Lung (tissue), 12 donors: ENCODE measurements around the gene NKAIN2. TPM values are rescaled to one million over a fixed set of nuclear protein-coding genes. Genes with fewer than 3 reads are reported as not detected.

Experiments
- ATAC-seq: fragments of 200-7000 bp; cut with Tn5 transposase; one replicate; pipeline ENCODE4 v1.9.1; 2020; ENCODE audit warnings: moderate number of reproducible peaks; ENCODE audit not compliant: insufficient read depth, low FRiP score
- DNase-seq, 3 donors: peaks; one replicate each; pipeline ENCODE4 v3.0.0-alpha.2; 2013 to 2017
- H3K27ac ChIP-seq, 2 donors: one replicate each; pipeline ENCODE4 v1.5.1; 2013; ENCODE audit warnings: mild to moderate bottlenecking in 2 of 2, moderate library complexity in 2 of 2, control low read depth in 1 of 2, inconsistent platforms in 1 of 2, low read depth in 1 of 2, low read length in 1 of 2
- H3K27me3 ChIP-seq, 3 donors: one replicate each; pipeline ENCODE4 v1.5.1; 2013; ENCODE audit warnings: low read length in 2 of 3; ENCODE audit not compliant: control insufficient read depth in 3 of 3, insufficient read depth in 3 of 3
- H3K36me3 ChIP-seq, 4 donors: one replicate each; pipeline ENCODE4 v1.5.1; 2013; ENCODE audit warnings: low read length in 4 of 4, mild to moderate bottlenecking in 1 of 4, moderate library complexity in 1 of 4; ENCODE audit not compliant: control insufficient read depth in 4 of 4, insufficient read depth in 4 of 4
- H3K4me1 ChIP-seq, 5 donors: one replicate each; pipeline ENCODE4 v1.5.1; 2013; ENCODE audit warnings: low read length in 5 of 5, mild to moderate bottlenecking in 2 of 5, moderate library complexity in 1 of 5; ENCODE audit not compliant: control insufficient read depth in 5 of 5, insufficient read depth in 5 of 5
- H3K4me3 ChIP-seq: one replicate; pipeline ENCODE4 v1.5.1; 2013; ENCODE audit warnings: mild to moderate bottlenecking, control low read depth, moderate library complexity
- H3K9ac ChIP-seq, 2 donors: one replicate each; pipeline ENCODE4 v1.5.1; 2013; ENCODE audit warnings: low read length in 2 of 2, control low read depth in 1 of 2; ENCODE audit not compliant: insufficient read depth in 1 of 2
- H3K9me3 ChIP-seq, 4 donors: one replicate each; pipeline ENCODE4 v1.5.1; 2013; ENCODE audit warnings: low read length in 3 of 4, mild to moderate bottlenecking in 1 of 4, moderate library complexity in 1 of 4; ENCODE audit not compliant: control insufficient read depth in 4 of 4, insufficient read depth in 3 of 4
- WGBS, 2 donors: extraction: QIAGEN DNeasy Blood & Tissue Kit; methylation state at CpG; one replicate each; pipeline ENCODE4 v1.1.7; 2013; 5-methylcytosine and 5-hydroxymethylcytosine counted together
- polyA plus RNA-seq, 2 donors: library from polyadenylated mRNA; stranded (reverse); fragments of 200-250 nt; gene quantifications; one replicate each; pipeline ENCODE4 v1.2.1, GENCODE V29; 2013
- total RNA-seq, 2 donors: library from RNA; depleted of rRNA in 1 of 2; stranded (reverse); fragments of >200 nt in 1 of 2; gene quantifications; one replicate each; pipeline ENCODE4 v1.2.1, GENCODE V29; 2014 to 2021
- TF ChIP-seq, protein P1 (sequence below): IDR thresholded peaks from 2 replicates; pipeline ENCODE4 v1.5.1; 2012; ENCODE audit warnings: mild to moderate bottlenecking; ENCODE audit errors: control extremely low read depth, extremely low read depth
- donor health status: control.
- donor health status: control.
- donor health status: Bipolar disorder and iron deficiency.
- donor health status: healthy.
- donor health status: DM: yes; HTN: yes; CAD: no.

Gene NKAIN2
- total and polyA plus RNA-seq, 4 donors, result 0.01 to 4.4 TPM; not detected in 2

DNA sequence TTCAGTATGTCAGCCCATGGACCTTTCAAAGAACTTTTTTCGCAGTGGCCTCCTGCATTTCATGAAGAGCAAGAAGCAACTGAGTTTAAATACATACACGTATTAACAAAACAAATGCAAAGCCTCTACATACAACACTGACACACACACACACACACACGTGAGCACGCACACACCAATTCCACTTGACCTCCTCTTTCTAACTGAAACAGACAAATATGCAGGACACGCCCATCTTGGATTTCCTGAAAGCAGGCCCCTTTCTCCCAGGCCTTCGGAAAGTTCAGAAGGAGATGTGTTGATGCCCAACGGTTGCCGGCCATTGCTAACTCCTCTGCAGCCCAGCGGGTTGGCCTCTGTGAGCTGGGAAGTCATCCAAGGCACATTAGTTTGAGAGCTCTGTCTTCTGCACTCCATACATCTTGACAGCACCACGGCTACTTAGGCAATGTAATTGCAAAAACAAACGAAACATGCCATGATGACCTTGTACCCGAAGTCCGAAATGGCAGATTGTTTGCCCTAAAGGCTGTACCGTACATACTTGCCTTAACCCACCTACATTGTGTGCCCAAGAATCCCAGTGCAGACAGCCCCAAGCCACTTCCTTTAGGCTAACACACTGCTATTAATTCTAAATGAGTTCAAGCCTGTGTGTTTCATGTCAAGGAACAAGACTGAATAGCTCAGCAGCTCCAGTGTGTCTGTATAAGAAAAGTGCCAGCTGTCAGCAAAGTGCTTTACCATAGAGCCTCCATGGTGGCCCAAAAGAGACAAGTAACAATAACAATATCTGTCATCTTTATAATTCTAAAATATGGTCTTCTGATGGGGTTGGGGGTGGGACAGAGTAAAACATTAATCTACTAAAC is 1019.8 kb downstream of the NKAIN2 start:
- Histone ChIP-seq H3K27ac (no peak overlapping the region), H3K9ac (no peak overlapping the region), H3K36me3 (no peaks in the 10 kb centered on the region), H3K27me3 (no peaks in the 10 kb centered on the region), H3K4me1 (peaks cover 0 to 43% (median 5%) of the 10 kb centered on the region in 5 donors), H3K4me3 (no peak overlapping the region), H3K9me3 (peaks cover 0 to 4% (median 0%) of the 10 kb centered on the region in 4 donors)
- DNase-seq (peak; percentile 93 to 99 (median 98)), ATAC-seq (no peak)
- 60 to 75% methylated on average over 14 of the region's 14 CpGs for WGBS, 2 donors
- TF ChIP-seq, protein P1, sequence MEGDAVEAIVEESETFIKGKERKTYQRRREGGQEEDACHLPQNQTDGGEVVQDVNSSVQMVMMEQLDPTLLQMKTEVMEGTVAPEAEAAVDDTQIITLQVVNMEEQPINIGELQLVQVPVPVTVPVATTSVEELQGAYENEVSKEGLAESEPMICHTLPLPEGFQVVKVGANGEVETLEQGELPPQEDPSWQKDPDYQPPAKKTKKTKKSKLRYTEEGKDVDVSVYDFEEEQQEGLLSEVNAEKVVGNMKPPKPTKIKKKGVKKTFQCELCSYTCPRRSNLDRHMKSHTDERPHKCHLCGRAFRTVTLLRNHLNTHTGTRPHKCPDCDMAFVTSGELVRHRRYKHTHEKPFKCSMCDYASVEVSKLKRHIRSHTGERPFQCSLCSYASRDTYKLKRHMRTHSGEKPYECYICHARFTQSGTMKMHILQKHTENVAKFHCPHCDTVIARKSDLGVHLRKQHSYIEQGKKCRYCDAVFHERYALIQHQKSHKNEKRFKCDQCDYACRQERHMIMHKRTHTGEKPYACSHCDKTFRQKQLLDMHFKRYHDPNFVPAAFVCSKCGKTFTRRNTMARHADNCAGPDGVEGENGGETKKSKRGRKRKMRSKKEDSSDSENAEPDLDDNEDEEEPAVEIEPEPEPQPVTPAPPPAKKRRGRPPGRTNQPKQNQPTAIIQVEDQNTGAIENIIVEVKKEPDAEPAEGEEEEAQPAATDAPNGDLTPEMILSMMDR, result no peak

DNA sequence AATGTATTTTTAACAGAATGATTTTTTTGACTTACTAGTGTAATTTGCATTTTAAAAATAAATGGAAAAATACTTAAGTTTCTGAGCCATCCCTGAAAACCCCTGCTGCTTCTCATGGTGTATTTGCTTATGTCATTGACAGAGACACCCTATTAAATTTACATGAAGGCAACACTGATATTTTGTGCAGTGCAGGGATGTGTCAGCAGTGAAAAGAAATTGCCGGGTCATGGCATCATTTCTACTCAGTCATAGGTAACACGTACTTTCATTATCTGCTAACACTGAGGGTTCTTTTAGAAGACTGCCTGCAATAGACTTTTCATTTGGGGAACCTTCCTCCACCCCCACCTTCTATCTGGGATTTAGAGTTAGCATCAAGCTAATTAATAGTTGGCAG is 1021.9 kb downstream of the NKAIN2 start:
- H3K4me3 ChIP-seq, result no peak overlapping the region
- H3K9ac ChIP-seq, result no peak overlapping the region
- no peak overlapping the region for H3K27ac ChIP-seq
- DNase-seq (no peak), ATAC-seq (no peak)
- no peaks in the 10 kb centered on the region for H3K36me3 ChIP-seq
- H3K4me1 ChIP-seq, result peaks cover 0 to 35% (median 5%) of the 10 kb centered on the region in 5 donors
- H3K9me3 ChIP-seq, result peaks cover 0 to 4% (median 0%) of the 10 kb centered on the region in 4 donors
- no peaks in the 10 kb centered on the region for H3K27me3 ChIP-seq
- TF ChIP-seq, protein P1, result no peak
- 65 to 86% methylated on average over 2 of the region's 2 CpGs for WGBS, 2 donors

DNA sequence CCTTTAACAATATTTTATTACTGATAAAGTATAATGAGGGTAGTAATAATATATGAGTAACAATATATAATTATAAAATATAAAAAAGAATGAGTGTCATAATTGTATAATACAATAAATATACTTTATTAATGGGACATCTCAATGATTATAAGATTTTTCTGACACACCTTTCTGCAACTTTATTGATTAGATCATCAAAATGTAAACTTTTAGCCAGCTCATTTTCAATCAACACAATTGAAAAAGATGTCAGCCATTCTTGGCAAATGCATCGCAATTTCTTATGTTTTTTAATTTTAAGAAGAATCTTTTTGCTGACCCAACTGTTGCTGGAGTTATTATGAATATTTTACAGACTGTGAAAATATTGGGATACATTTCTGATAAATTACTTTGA is 1026.2 kb downstream of the NKAIN2 start:
- TF ChIP-seq, protein P1, result no peak
- peaks cover 0 to 7% (median 0%) of the 10 kb centered on the region in 5 donors for H3K4me1 ChIP-seq
- WGBS, 2 donors, result 94 to 98% methylated on average over 1 of the region's 1 CpG
- H3K27ac ChIP-seq, result no peak overlapping the region
- ATAC-seq (no peak), DNase-seq (no peak)
- no peaks in the 10 kb centered on the region for H3K27me3 ChIP-seq
- H3K9me3 ChIP-seq, result no peaks in the 10 kb centered on the region
- H3K36me3 ChIP-seq, result no peaks in the 10 kb centered on the region
- no peak overlapping the region for H3K9ac ChIP-seq
- H3K4me3 ChIP-seq, result no peak overlapping the region
